ENCODE data around the gene MRPL37. TPM values are rescaled to one million over a fixed set of nuclear protein-coding genes. Genes with fewer than 3 reads are reported as not detected.
A peak's percentile ranks its signal among the peaks of the same experiment; 100 is the strongest.

Gene MRPL37
- total RNA-seq, 1 donor from 2014 or later, result 80.0 TPM

DNA sequence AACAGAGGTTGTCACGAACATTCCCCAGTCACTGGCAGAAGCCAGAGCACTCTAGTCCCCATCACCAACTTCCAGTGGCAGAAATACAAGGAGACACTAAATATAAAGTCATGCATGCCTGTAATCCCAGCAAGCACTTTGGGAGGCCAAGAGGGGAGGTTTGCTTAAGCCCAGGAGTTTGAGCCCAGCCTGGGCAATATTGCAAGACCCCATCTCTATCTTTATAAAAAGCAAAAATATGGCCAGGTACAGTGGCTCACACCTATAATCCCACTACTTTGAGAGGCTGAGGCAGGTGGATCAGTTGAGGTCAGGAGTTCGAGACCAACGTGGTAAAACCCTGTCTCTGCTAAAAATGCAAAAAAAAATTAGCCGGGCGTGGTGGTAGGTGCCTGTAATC lies 6.5 kb upstream of the MRPL37 start:
- no peak overlapping the region for H3K9ac ChIP-seq (ENCODE audit: low read length)
- no peak overlapping the region for H3K4me3 ChIP-seq (ENCODE audit: insufficient read depth, low read depth, low read length)
- H3K27ac Mint-ChIP-seq (ENCODE audit: unreplicated experiment), result no peak overlapping the region
- no peak for TF ChIP-seq EZH2 (IDR thresholded peaks at IDR 0.05; ENCODE audit: insufficient read depth, low read length)
- no peak overlapping the region for H3K4me3 Mint-ChIP-seq (ENCODE audit: unreplicated experiment)
- H3K4me1 ChIP-seq (ENCODE audit: insufficient read depth, low read length), result no peaks in the 10 kb centered on the region
- H3K79me2 ChIP-seq (ENCODE audit: insufficient read depth, low read length), result no peaks in the 10 kb centered on the region
- no peaks in the 10 kb centered on the region for H4K20me1 ChIP-seq (ENCODE audit: insufficient read depth, low read length)
- H3K9me3 Mint-ChIP-seq (ENCODE audit: unreplicated experiment), result no peaks in the 10 kb centered on the region
- DNase-seq (ENCODE audit: low read depth) (no peak), FAIRE-seq (no peak)
- H2AFZ ChIP-seq (ENCODE audit: low read depth, low read length), result no peak overlapping the region
- peaks cover 3% of the 10 kb centered on the region for H3K36me3 Mint-ChIP-seq (ENCODE audit: low read depth, unreplicated experiment)
- no peaks in the 10 kb centered on the region for H3K27me3 ChIP-seq (ENCODE audit: insufficient read depth, low read length)
- H3K4me1 Mint-ChIP-seq (ENCODE audit: low read depth, unreplicated experiment), result no peaks in the 10 kb centered on the region
- H3K27ac ChIP-seq (ENCODE audit: low read depth, low read length), result no peak overlapping the region
- H3K4me2 ChIP-seq (ENCODE audit: low read length), result no peak overlapping the region
- H3K27me3 Mint-ChIP-seq (ENCODE audit: low read depth, unreplicated experiment), result peaks cover 2% of the 10 kb centered on the region
- no peaks in the 10 kb centered on the region for H3K9me3 ChIP-seq (ENCODE audit: insufficient read depth, low read depth, low read length)
- no peaks in the 10 kb centered on the region for H3K36me3 ChIP-seq (ENCODE audit: insufficient read depth, low read length)

DNA sequence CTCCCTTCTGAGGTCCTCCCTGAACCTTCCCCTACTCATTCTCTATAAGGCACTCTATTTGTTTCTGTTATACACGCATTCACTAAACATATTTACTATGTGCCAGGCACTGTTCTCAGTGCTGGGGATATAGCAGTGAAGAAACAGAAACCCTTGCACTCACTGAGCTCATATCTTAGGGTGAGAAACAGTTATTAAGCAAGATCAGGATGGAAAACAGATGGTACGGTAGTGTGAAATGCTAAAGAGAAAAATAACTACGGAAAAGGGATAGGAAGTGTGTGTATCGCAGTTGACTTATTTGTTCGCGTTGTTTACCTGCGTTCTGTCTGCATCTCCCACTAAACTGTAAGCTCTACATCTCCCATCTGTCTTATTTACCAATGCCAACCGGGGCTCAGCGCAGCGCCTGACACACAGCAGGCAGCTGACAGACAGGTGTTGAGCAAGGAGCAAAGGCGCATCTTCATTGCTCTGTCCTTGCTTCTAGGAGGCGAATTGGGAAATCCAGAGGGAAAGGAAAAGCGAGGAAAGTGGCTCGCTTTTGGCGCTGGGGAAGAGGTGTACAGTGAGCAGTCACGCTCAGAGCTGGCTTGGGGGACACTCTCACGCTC lies 709 bp upstream of the MRPL37 start:
- FAIRE-seq (no peak), DNase-seq (ENCODE audit: low read depth) (no peak)
- H2AFZ ChIP-seq (ENCODE audit: low read depth, low read length), result peak overlapping the region; percentile 92
- Mint-ChIP-seq H3K36me3 (ENCODE audit: low read depth, unreplicated experiment) (peaks cover 3% of the 10 kb centered on the region), H3K4me1 (ENCODE audit: low read depth, unreplicated experiment) (peaks cover 10% of the 10 kb centered on the region), H3K9me3 (ENCODE audit: unreplicated experiment) (no peaks in the 10 kb centered on the region), H3K4me3 (ENCODE audit: unreplicated experiment) (peak overlapping the region; percentile 93), H3K27me3 (ENCODE audit: low read depth, unreplicated experiment) (peaks cover 2% of the 10 kb centered on the region), H3K27ac (ENCODE audit: unreplicated experiment) (no peak overlapping the region)
- peak overlapping the region; percentile 92 for H3K4me2 ChIP-seq (ENCODE audit: low read length)
- no peaks in the 10 kb centered on the region for H3K27me3 ChIP-seq (ENCODE audit: insufficient read depth, low read length)
- peak overlapping the region; percentile 87 for H3K4me3 ChIP-seq (ENCODE audit: insufficient read depth, low read depth, low read length)
- peaks cover 19% of the 10 kb centered on the region for H3K4me1 ChIP-seq (ENCODE audit: insufficient read depth, low read length)
- no peak overlapping the region for H3K27ac ChIP-seq (ENCODE audit: low read depth, low read length)
- H3K36me3 ChIP-seq (ENCODE audit: insufficient read depth, low read length), result no peaks in the 10 kb centered on the region
- H4K20me1 ChIP-seq (ENCODE audit: insufficient read depth, low read length), result peaks cover 22% of the 10 kb centered on the region
- peak overlapping the region; percentile 90 for H3K9ac ChIP-seq (ENCODE audit: low read length)
- TF ChIP-seq, protein P1, sequence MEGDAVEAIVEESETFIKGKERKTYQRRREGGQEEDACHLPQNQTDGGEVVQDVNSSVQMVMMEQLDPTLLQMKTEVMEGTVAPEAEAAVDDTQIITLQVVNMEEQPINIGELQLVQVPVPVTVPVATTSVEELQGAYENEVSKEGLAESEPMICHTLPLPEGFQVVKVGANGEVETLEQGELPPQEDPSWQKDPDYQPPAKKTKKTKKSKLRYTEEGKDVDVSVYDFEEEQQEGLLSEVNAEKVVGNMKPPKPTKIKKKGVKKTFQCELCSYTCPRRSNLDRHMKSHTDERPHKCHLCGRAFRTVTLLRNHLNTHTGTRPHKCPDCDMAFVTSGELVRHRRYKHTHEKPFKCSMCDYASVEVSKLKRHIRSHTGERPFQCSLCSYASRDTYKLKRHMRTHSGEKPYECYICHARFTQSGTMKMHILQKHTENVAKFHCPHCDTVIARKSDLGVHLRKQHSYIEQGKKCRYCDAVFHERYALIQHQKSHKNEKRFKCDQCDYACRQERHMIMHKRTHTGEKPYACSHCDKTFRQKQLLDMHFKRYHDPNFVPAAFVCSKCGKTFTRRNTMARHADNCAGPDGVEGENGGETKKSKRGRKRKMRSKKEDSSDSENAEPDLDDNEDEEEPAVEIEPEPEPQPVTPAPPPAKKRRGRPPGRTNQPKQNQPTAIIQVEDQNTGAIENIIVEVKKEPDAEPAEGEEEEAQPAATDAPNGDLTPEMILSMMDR (IDR thresholded peaks at IDR 0.05; ENCODE audit: insufficient read depth, low read depth, low read length), result no peak
- TF ChIP-seq EZH2 (IDR thresholded peaks at IDR 0.05; ENCODE audit: insufficient read depth, low read length), result no peak
- no peaks in the 10 kb centered on the region for H3K9me3 ChIP-seq (ENCODE audit: insufficient read depth, low read depth, low read length)
- peaks cover 38% of the 10 kb centered on the region for H3K79me2 ChIP-seq (ENCODE audit: insufficient read depth, low read length)

DNA sequence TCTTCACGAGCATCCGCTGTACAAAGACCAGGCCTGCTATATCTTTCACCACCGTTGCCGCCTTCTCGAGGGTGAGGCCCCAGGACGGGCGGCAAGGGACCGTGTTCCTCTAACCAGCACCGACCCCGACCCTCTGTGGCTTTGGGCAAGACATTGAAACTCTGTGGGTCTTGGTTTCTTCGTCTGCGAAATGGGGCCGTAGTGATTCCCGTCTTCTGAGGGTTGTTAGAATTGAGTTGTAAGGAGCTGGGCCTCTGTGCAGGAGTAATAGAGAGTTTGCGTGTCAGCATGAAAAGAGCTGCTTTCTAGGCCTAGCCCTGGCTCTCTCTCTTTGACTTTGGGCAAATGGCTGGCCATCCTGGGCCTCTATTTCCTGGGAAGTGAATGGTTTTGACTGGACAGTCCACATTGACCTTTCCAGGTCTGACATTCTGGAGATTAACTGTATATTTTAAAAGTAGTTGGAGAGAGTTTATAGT lies 591 bp downstream of the MRPL37 start:
- peak overlapping the region; percentile 92 for H2AFZ ChIP-seq (ENCODE audit: low read depth, low read length)
- Mint-ChIP-seq H3K9me3 (ENCODE audit: unreplicated experiment) (no peaks in the 10 kb centered on the region), H3K4me3 (ENCODE audit: unreplicated experiment) (peak overlapping the region; percentile 93), H3K27ac (ENCODE audit: unreplicated experiment) (peak overlapping the region; percentile 48), H3K27me3 (ENCODE audit: low read depth, unreplicated experiment) (no peaks in the 10 kb centered on the region), H3K4me1 (ENCODE audit: low read depth, unreplicated experiment) (peaks cover 10% of the 10 kb centered on the region), H3K36me3 (ENCODE audit: low read depth, unreplicated experiment) (peaks cover 8% of the 10 kb centered on the region)
- H3K36me3 ChIP-seq (ENCODE audit: insufficient read depth, low read length), result peaks cover 11% of the 10 kb centered on the region
- H3K9me3 ChIP-seq (ENCODE audit: insufficient read depth, low read depth, low read length), result no peaks in the 10 kb centered on the region
- H3K4me1 ChIP-seq (ENCODE audit: insufficient read depth, low read length), result peaks cover 19% of the 10 kb centered on the region
- FAIRE-seq (no peak), DNase-seq (ENCODE audit: low read depth) (no peak)
- peak overlapping the region; percentile 92 for H3K4me2 ChIP-seq (ENCODE audit: low read length)
- H4K20me1 ChIP-seq (ENCODE audit: insufficient read depth, low read length), result peaks cover 34% of the 10 kb centered on the region
- peak overlapping the region; percentile 90 for H3K9ac ChIP-seq (ENCODE audit: low read length)
- H3K79me2 ChIP-seq (ENCODE audit: insufficient read depth, low read length), result peaks cover 38% of the 10 kb centered on the region
- H3K27ac ChIP-seq (ENCODE audit: low read depth, low read length), result peak overlapping the region; percentile 69
- peak overlapping the region; percentile 87 for H3K4me3 ChIP-seq (ENCODE audit: insufficient read depth, low read depth, low read length)
- H3K27me3 ChIP-seq (ENCODE audit: insufficient read depth, low read length), result no peaks in the 10 kb centered on the region
- TF ChIP-seq, protein P1 (IDR thresholded peaks at IDR 0.05; ENCODE audit: insufficient read depth, low read depth, low read length), result no peak
- no peak for TF ChIP-seq EZH2 (IDR thresholded peaks at IDR 0.05; ENCODE audit: insufficient read depth, low read length)

Data from astrocyte (in vitro differentiated cells and primary cell).